NCI-H510A (cell line): Measurements from ENCODE around the gene GRM1.

ENCODE experiments used
- DNase-seq: peaks from one replicate; lab custom pipeline; 2025; lab: John Stamatoyannopoulos, UW

The GRM1 gene

GRCh38 chr6:146331013-146331412 is 302.2 kb downstream of the GRM1 start:
- no peak for DNase-seq

DNA sequence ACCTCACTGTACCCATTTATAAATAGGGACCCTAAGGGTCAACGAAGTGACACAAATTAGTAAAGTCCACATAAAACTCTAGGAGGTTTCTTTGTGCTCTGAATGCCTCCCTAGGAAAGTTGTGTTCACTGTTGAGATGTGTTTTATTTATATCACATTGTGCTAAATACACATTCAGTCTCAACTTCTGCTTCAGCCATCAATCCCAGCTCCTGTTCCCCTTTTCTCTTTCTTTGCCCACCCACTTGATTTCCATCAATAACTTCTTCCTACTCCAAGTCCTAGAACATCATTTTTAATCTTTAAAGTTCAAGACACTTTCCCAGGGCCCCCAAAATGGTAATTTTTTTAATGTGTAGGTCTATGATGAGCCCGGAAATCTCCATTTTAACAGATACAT is 306.5 kb downstream of the GRM1 start:
- DNase-seq: no peak

GRCh38 chr6:146336191-146336590 is 307.3 kb downstream of the GRM1 start:
- DNase-seq: no peak

DNA sequence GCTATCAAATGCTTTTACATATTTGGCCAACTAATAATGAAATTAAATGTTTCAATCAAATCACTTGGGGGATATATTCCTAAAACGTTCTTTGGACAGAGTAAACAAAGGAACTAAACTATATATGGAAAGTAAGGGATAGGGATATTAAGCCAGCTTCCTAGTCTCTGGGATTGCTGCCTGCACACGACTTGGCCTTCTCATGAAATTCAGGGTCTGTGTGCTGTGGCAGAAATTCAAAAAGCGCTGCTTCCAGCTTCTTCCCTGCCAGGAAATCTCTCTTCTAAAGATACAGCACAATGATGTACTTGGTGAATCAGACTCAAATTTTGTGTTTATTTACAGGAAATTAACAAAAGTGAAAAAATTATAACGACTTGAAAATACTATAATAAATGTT is 308.5 kb downstream of the GRM1 start:
- no peak for DNase-seq

DNA sequence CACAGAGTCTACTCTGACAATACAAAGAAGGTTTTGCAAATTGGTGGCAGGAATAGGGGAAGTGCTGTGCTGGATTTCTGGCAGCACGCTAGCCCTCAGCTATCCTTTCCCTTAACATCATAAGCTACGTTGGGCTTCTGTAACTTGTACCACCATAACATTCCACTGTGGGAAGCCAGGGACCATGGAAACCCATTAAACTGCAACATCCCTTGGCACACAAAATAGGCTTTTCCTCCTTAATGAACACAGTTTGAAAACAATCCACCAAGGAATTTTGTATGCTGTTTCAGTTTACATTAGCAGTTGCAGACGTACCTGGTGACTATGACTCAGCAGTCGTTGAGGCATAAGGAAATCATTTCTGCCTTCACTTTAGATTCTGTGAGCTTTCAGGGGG is 310.9 kb downstream of the GRM1 start:
- no peak for DNase-seq

- DNase-seq: no peak
Observed at GRCh38 chr6:146341493-146342230, 312.8 kb downstream of the GRM1 start.

GRCh38 chr6:146345598-146345997 is 316.7 kb downstream of the GRM1 start:
- DNase-seq: no peak

DNA sequence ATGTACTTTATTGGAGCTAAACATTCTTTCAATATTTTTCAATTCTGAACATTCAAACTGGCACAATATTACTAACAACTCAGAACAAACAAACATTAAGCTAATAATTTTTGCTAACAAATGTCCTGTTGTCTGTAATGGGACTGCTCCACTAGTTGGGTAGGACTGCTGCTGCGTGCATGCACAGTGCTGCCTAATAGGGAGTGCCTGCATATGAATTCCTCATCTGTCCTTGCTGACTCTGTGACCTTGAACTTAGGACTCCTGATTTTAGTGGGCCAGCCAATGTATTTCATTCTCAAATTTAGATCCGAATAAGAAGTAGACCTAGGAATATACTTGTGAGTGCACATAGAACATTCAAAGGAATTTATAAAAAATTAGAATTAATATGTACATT is 318.2 kb downstream of the GRM1 start:
- no peak for DNase-seq

DNA sequence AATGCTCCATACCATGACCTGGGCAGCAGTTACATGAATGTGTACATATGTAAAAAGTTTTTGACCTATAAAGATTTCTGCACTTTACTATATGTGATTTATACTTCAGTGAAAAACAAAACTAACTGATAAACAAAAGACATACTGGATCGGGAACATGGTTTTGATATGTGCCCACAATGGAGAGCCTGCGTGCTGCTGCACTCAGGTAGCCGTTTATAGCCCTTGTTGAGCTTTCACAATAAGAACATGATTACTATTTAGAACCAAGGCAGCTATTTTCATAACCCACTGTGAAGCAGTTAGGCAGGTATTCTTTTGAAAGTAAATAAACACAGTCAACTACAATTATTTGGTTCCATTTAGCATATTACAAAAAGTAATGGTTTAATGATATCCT is 318.8 kb downstream of the GRM1 start:
- DNase-seq: no peak

DNA sequence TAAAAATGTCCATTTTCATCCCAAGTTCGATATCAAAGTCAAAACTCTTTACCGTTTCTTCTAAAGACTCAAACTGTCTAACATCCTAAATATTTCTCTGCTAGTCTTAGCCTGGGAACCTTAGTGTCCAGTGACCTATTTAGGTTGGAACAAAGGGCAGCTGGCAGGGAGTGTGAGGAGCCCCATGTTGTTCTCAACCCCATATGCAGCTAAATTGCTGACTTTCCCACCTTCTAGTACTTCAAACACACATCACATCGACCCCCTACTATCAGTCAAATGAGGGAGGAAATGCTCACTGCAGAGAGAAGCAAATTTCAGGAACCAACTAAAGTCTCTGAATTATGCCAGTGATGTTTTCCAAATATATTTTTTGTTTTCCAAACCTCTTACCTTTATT is 322.2 kb downstream of the GRM1 start:
- no peak for DNase-seq

GRCh38 chr6:146352163-146352562 is 323.3 kb downstream of the GRM1 start:
- DNase-seq: no peak

DNA sequence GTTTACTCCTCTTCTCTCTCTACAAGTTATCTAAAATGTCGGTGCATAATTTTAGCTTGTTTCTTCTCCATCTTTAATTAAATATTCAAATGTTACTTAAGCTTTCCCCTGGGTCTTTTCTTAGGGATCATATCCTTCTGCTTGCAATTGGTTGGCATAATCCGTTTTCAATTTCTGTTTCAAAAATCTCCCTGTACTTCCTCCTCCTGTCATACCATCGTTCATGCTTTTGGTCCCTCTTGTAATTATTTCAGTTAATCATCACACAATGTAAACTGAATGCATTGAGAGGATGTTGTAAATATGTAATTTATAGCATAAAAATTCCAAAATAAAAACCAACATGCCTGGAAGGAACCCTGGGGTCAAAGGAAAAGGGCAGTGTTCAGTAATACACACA is 325.6 kb downstream of the GRM1 start:
- DNase-seq: no peak

GRCh38 chr6:146355521-146356100 is 326.7 kb downstream of the GRM1 start:
- DNase-seq: no peak

GRCh38 chr6:146357578-146358430 is 328.9 kb downstream of the GRM1 start:
- DNase-seq: no peak

DNA sequence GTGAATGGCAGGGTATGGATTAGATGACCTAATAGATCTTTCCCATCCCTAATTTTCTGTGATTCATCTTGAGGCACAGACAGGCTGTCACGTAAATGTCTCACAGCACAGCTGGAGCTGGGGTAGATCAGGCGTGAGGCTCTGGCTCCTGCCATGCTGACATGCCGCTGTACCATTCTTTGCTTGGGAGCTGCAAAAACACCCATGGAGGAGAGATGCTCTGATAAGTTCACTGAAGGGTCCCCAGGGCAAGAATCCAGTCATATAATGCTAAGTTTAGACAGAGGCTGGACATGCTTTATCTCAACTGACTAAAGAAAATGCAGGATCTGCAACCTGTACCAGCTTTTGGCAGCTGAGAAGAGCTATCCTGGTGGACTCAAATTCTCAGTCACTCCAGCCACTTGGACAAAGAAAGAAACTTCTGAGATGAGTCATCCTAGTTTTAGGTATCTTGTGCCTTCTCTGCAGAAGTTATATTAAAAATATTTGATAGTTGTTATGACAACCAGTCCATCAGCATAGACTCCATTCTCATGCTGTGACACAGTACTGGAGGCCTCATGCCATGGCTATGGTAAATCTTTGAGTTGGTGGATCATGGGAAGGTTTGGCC is 329.7 kb downstream of the GRM1 start:
- DNase-seq: no peak

DNA sequence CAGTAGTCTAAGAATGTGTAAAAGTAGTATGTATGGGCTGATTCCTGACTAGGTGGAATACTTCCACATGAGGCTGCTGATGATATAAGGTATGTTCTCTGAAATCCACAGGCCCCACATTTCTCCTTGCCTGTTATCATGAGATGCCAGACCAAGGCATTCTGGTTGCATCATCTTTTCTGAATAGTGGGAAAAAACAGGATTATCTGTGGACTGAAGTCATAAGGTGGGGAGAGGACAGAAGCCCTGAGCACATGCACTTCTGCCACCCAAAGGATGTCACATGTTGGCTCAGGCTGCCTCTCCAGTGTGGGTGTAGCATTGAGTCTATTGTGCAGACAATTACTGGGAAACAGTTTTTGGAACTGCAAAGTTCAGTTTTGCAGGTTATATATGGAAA is 330.3 kb downstream of the GRM1 start:
- DNase-seq: no peak

DNA sequence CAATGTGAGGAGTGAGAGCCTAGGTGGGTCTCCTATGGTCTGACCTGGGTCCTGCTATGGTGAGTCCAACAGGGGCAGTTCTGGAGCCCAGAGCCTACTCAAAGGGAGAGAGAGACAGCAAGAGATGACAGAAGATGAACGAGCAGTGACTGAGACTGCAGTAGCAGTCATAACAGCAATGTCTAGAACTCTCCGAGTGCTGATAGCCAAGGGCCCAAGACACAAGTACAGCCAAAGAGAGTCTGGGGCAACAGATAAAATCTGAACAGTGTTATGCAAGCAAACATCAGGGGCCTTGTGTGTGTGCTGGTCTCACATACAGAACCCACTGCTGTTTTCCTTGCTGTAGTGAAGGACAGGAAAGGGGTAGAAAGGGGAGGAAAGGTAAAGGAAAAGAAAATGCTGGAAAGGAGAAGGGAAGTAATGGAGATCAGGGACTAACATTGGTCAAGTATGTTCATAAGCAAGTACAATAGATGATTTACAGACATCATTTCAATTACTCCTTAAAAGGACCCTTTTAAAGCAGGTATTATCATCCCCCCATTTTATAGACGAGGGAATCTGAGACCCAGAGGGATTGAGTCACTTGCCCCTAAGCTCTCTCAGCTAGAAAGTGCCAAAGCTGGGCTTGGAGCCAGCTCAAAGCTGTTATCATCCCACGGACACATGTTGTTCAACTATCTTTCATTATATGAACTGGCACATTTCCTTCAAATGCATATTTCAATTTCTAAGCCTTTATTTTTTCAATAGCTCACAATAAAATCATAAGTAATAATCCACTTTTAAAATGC is 332.5 kb downstream of the GRM1 start:
- no peak for DNase-seq

DNA sequence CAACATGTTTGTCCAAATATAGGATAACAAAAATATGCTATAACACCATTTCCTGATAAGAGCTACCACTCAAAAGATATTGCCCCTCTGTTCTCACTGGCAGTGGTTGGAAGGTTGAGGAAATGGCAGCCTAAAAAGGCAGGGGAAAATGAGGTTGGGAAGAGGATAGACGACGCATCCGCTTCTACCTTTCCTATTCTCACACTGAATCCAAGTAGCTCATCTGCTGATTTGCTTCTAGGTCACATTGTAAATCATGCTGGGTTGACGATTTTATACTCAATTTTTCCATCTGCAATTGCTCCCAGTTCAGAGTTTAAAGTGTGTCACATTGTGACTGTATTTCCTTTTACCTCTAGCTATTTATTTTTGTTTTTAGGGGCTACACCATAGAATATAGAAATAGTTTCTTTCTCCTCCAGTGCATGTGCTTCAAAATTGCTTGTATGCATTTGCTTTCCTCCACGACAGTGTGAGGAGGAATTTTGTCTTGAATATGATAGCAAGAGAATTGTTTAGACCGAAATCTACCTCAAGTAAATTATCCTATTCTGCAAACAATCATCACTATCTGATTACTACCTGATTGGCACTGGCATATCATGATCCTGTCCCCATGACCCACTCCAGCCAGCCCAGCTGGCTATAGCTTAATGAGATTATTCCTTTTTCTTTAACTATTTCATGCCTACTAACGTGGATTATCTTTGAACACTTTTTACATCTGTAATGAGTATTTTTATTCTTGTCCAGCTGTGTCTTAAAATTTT is 335.2 kb downstream of the GRM1 start:
- DNase-seq: no peak

- no peak for DNase-seq
Observed at GRCh38 chr6:146364816-146365594, 336.1 kb downstream of the GRM1 start.

- DNase-seq: no peak
Observed at GRCh38 chr6:146367061-146367460, 338.2 kb downstream of the GRM1 start.
